DLD1 (cell line): ENCODE measurements around the gene CREM.

Experiments
- in situ Hi-C: cut with HindIII; loops from 2 replicates; pipeline ENCODE4 v1.10.0; 2017; ENCODE audit warnings: low sequenced_read_pairs

Gene CREM

GRCh38 chr10:35217455-35217854 lies 90.8 kb downstream of the CREM start:
- in situ Hi-C loops, result no loop called here

- in situ Hi-C loops, result no loop called here
These were observed 91.8 kb downstream of the CREM start for GRCh38 chr10:35218339-35218955.

GRCh38 chr10:35219292-35219691 lies 92.6 kb downstream of the CREM start:
- in situ Hi-C loops, result no loop called here

- in situ Hi-C loops, result no loop called here
These were observed 93.5 kb downstream of the CREM start for GRCh38 chr10:35219891-35220890.

GRCh38 chr10:35223016-35223415 lies 96.4 kb downstream of the CREM start:
- in situ Hi-C loops, result no loop called here

- in situ Hi-C loops, result no loop called here
These were observed 97.5 kb downstream of the CREM start for GRCh38 chr10:35224045-35224740.

- in situ Hi-C loops, result no loop called here
These were observed 98.6 kb downstream of the CREM start for GRCh38 chr10:35225204-35225603.

GRCh38 chr10:35226507-35226906 lies 99.9 kb downstream of the CREM start:
- in situ Hi-C loops, result no loop called here

GRCh38 chr10:35228058-35228457 lies 101.4 kb downstream of the CREM start:
- in situ Hi-C loops, result no loop called here

- in situ Hi-C loops, result no loop called here
These were observed 105.0 kb downstream of the CREM start for GRCh38 chr10:35231646-35232045.

- in situ Hi-C loops, result no loop called here
These were observed 105.9 kb downstream of the CREM start for GRCh38 chr10:35232527-35232926.

GRCh38 chr10:35234073-35234472 lies 107.4 kb downstream of the CREM start:
- in situ Hi-C loops, result no loop called here

- in situ Hi-C loops, result no loop called here
These were observed 110.1 kb downstream of the CREM start for GRCh38 chr10:35236739-35237138.

GRCh38 chr10:35237766-35238512 lies 111.3 kb downstream of the CREM start:
- in situ Hi-C loops, result no loop called here

- in situ Hi-C loops, result no loop called here
These were observed 117.9 kb downstream of the CREM start for GRCh38 chr10:35244549-35244948.

GRCh38 chr10:35246770-35247343 lies 120.2 kb downstream of the CREM start:
- in situ Hi-C loops, result no loop called here

GRCh38 chr10:35251373-35252100 lies 124.9 kb downstream of the CREM start:
- in situ Hi-C loops, result no loop called here

GRCh38 chr10:35257057-35257983 lies 130.7 kb downstream of the CREM start:
- in situ Hi-C loops, result no loop called here
